ENCODE measurements around the gene PPARG. TPM values are rescaled to one million over a fixed set of nuclear protein-coding genes. Genes with fewer than 3 reads are reported as not detected.

Gene PPARG
- polyA plus RNA-seq, 1 experiment = 3.5 TPM

DNA sequence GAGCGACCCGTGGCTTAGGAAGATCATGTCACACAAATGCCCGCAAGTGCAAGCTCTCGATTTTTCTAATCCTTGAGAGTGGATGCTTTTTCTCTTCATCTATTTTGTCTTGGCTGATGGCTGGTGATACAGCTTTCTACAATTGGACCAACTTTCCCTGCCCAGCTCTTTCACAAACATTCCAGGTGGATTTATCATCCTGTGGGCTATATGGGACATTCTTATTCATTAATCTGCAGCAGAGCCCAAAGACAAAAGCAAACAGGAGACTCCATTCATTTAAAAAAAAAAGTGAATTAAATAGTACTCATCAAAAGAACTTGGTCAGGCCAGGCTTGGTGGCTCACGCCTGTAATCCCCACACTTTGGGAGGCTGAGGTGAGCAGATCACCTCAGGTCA is 181.2 kb downstream of the PPARG start:
- CTCF ChIA-PET = interaction anchor here (0.9 to 2.4 kb wide), 3 partner anchors 10 to 330 kb away, joined by 3 to 11 read pairs (median 5); no protein-coding TSS in a partner anchor
- no peak overlapping the region for H3K4me3 ChIP-seq (ENCODE audit: low read depth, low read length)
- TF ChIP-seq CTCF (IDR thresholded peaks at IDR 0.05; ENCODE audit: insufficient read depth, low read depth, low read length) = no peak
- POLR2A ChIA-PET = no interaction called here
- no peaks in the 10 kb centered on the region for H3K36me3 ChIP-seq (ENCODE audit: control insufficient read depth, insufficient read depth, low read length)
- no peak for DNase-seq (ENCODE audit: low read depth)
- H3K27me3 ChIP-seq (ENCODE audit: control insufficient read depth, insufficient read depth, low read length) = no peaks in the 10 kb centered on the region

- ChIA-PET CTCF (interaction anchor here (1.3 to 1.7 kb wide), 2 partner anchors 9 to 295 kb away, joined by 5 to 6 read pairs; no protein-coding TSS in a partner anchor), POLR2A (no interaction called here)
- TF ChIP-seq CTCF (IDR thresholded peaks at IDR 0.05; ENCODE audit: insufficient read depth, low read depth, low read length) = no peak
These were observed 181.8 kb downstream of the PPARG start for GRCh38 chr3:12470680-12471079.

GRCh38 chr3:12471241-12471640 is 182.4 kb downstream of the PPARG start:
- no peaks in the 10 kb centered on the region for H3K27me3 ChIP-seq (ENCODE audit: control insufficient read depth, insufficient read depth, low read length)
- no peak for DNase-seq (ENCODE audit: low read depth)
- H3K4me3 ChIP-seq (ENCODE audit: low read depth, low read length) = no peak overlapping the region
- H3K36me3 ChIP-seq (ENCODE audit: control insufficient read depth, insufficient read depth, low read length) = no peaks in the 10 kb centered on the region
- CTCF ChIA-PET = interaction anchor here (1.3 to 1.7 kb wide), 2 partner anchors 9 to 296 kb away, joined by 5 to 6 read pairs; no protein-coding TSS in a partner anchor
- POLR2A ChIA-PET = no interaction called here
- TF ChIP-seq CTCF (IDR thresholded peaks at IDR 0.05; ENCODE audit: insufficient read depth, low read depth, low read length) = no peak

More at GRCh38 chr3:12470680-12471079, 181.8 kb downstream of the PPARG start:
- Histone ChIP-seq H3K4me3 (ENCODE audit: low read depth, low read length) (no peak overlapping the region), H3K27me3 (ENCODE audit: control insufficient read depth, insufficient read depth, low read length) (no peaks in the 10 kb centered on the region), H3K36me3 (ENCODE audit: control insufficient read depth, insufficient read depth, low read length) (no peaks in the 10 kb centered on the region)
- no peak for DNase-seq (ENCODE audit: low read depth)

GRCh38 chr3:12472000-12472610 is 183.2 kb downstream of the PPARG start:
- Histone ChIP-seq H3K27me3 (ENCODE audit: control insufficient read depth, insufficient read depth, low read length) (no peaks in the 10 kb centered on the region), H3K36me3 (ENCODE audit: control insufficient read depth, insufficient read depth, low read length) (no peaks in the 10 kb centered on the region), H3K4me3 (ENCODE audit: low read depth, low read length) (no peak overlapping the region)
- ChIA-PET POLR2A (no interaction called here), CTCF (interaction anchor here (1.3 to 14.7 kb wide), 2 partner anchors 8 to 335 kb away, joined by 6 to 411 read pairs; no protein-coding TSS in a partner anchor)
- TF ChIP-seq CTCF (IDR thresholded peaks at IDR 0.05; ENCODE audit: insufficient read depth, low read depth, low read length) = no peak
- no peak for DNase-seq (ENCODE audit: low read depth)

GRCh38 chr3:12472796-12473195 is 183.9 kb downstream of the PPARG start:
- no peak for TF ChIP-seq CTCF (IDR thresholded peaks at IDR 0.05; ENCODE audit: insufficient read depth, low read depth, low read length)
- no peak overlapping the region for H3K4me3 ChIP-seq (ENCODE audit: low read depth, low read length)
- ChIA-PET POLR2A (no interaction called here), CTCF (interaction anchor here (1.6 to 14.7 kb wide), 2 partner anchors 297 to 336 kb away, joined by 6 to 411 read pairs; no protein-coding TSS in a partner anchor)
- no peak for DNase-seq (ENCODE audit: low read depth)
- H3K36me3 ChIP-seq (ENCODE audit: control insufficient read depth, insufficient read depth, low read length) = no peaks in the 10 kb centered on the region
- H3K27me3 ChIP-seq (ENCODE audit: control insufficient read depth, insufficient read depth, low read length) = no peaks in the 10 kb centered on the region

Data from BJ (cell line).